Bronchial epithelial cell (primary cell): Measurements from ENCODE around the gene COL25A1. TPM values are rescaled to one million over a fixed set of nuclear protein-coding genes. Genes with fewer than 3 reads are reported as not detected.

Source experiments
- DNase-seq: peaks from one replicate; pipeline ENCODE4 v3.0.0-alpha.2; 2010; ENCODE audit warnings: low read depth
- FAIRE-seq: peaks from 2 replicates; lab custom pipeline; 2011; peaks lifted over from hg19 to GRCh38; lab: Jason Lieb, UNC
- H3K27me3 ChIP-seq: 2 replicates; pipeline ENCODE4 v1.5.1; 2011; ENCODE audit warnings: low read length; ENCODE audit not compliant: control insufficient read depth, insufficient read depth
- H3K36me3 ChIP-seq: 2 replicates; pipeline ENCODE4 v1.5.1; 2011; ENCODE audit warnings: low read length; ENCODE audit not compliant: control insufficient read depth, insufficient read depth
- H3K4me3 ChIP-seq: 2 replicates; pipeline ENCODE4 v1.5.1; 2011; ENCODE audit warnings: mild to moderate bottlenecking, low read depth, low read length, control low read depth
- CTCF ChIP-seq: IDR thresholded peaks from 2 replicates; pipeline ENCODE4 v1.5.1; 2011; ENCODE audit warnings: mild to moderate bottlenecking, moderate library complexity, low read length, control low read depth, inconsistent platforms; ENCODE audit not compliant: insufficient read depth, severe bottlenecking
- total RNA-seq: library from RNA; depleted of rRNA; stranded (reverse); fragments of >200 nt; gene quantifications from 2 replicates; pipeline ENCODE4 v1.2.1, GENCODE V29; 2014

The COL25A1 gene
- total RNA-seq, 1 donor from 2014 or later = under 0.01 TPM

GRCh38 chr4:109011241-109012026, 291.0 kb downstream of the COL25A1 start:
- DNase-seq (no peak), FAIRE-seq (no peak)
- H3K36me3 ChIP-seq = no peaks in the 10 kb centered on the region
- no peaks in the 10 kb centered on the region for H3K27me3 ChIP-seq
- H3K4me3 ChIP-seq = no peak overlapping the region
- no peak for TF ChIP-seq CTCF

- no peak for TF ChIP-seq CTCF
- DNase-seq = no peak
- no peak for FAIRE-seq
- H3K4me3 ChIP-seq = no peak overlapping the region
- H3K36me3 ChIP-seq = no peaks in the 10 kb centered on the region
- no peaks in the 10 kb centered on the region for H3K27me3 ChIP-seq
Measured at GRCh38 chr4:109010521-109010920, 291.9 kb downstream of the COL25A1 start.

- no peak for TF ChIP-seq CTCF
- H3K27me3 ChIP-seq = no peaks in the 10 kb centered on the region
- no peak overlapping the region for H3K4me3 ChIP-seq
- no peak for FAIRE-seq
- no peaks in the 10 kb centered on the region for H3K36me3 ChIP-seq
- peak; percentile 77 for DNase-seq
Measured at GRCh38 chr4:109009909-109010308, 292.5 kb downstream of the COL25A1 start.

GRCh38 chr4:109007976-109008375, 294.5 kb downstream of the COL25A1 start:
- H3K27me3 ChIP-seq = no peaks in the 10 kb centered on the region
- H3K4me3 ChIP-seq = no peak overlapping the region
- no peak for FAIRE-seq
- no peak for TF ChIP-seq CTCF
- H3K36me3 ChIP-seq = no peaks in the 10 kb centered on the region
- no peak for DNase-seq

- Histone ChIP-seq H3K36me3 (no peaks in the 10 kb centered on the region), H3K4me3 (no peak overlapping the region), H3K27me3 (no peaks in the 10 kb centered on the region)
- TF ChIP-seq CTCF = no peak
- DNase-seq = peak; percentile 86
- no peak for FAIRE-seq
Measured at GRCh38 chr4:109005523-109005922, 296.9 kb downstream of the COL25A1 start.

GRCh38 chr4:109004418-109004817, 298.0 kb downstream of the COL25A1 start:
- Histone ChIP-seq H3K36me3 (no peaks in the 10 kb centered on the region), H3K27me3 (no peaks in the 10 kb centered on the region), H3K4me3 (no peak overlapping the region)
- no peak for TF ChIP-seq CTCF
- DNase-seq = no peak
- FAIRE-seq = no peak
